Measurements from ENCODE around the gene PCDHGA10. TPM values are rescaled to one million over a fixed set of nuclear protein-coding genes. Genes with fewer than 3 reads are reported as not detected.

PCDHGA10 gene
- polyA plus RNA-seq, 1 of the 3 experiments (the other 2 are of a cell fraction): 2.0 TPM

DNA sequence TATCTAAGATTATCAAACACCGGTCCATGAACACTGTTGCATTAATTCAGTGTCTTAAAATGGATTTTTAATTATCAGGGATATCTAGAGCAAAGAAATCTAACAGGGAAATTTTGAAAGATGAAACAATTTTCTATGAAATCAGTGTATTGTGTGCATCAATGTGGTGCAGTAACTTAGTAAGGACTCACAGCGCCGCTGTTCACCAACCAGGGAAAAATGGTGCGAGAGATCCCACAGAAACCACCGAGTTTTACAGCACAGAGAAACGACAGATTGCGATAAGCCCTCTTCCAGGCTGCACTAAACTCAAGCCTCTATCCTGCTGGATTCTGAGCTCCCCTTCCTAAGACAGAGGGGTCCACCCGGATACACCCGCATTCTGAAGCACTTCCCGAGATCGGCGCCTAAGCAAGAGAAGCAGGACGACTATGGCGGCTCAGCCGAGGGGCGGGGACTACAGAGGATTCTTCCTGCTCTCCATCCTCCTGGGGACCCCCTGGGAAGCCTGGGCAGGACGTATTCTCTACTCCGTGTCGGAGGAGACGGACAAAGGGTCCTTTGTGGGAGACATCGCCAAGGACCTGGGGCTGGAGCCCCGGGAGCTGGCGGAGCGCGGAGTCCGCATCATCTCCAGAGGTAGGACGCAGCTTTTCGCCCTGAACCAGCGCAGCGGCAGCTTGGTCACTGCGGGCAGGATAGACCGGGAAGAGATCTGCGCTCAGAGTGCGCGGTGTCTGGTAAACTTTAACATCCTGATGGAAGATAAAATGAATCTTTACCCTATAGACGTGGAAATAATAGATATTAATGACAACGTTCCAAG lies 30.1 kb upstream of the PCDHGA10 start, which contains the start of gene PCDHGA7 (continued):
- TF ChIP-seq USF2 (IDR thresholded peaks at IDR 0.05; ENCODE audit: borderline replicate concordance, low read depth, low read length) (no peak), JUND (IDR thresholded peaks at IDR 0.05) (no peak), EP300 (IDR thresholded peaks at IDR 0.05; ENCODE audit: borderline replicate concordance in 1 of 2, low read depth in 1 of 2, low read length in 1 of 2) (no peak), SIN3A (IDR thresholded peaks at IDR 0.05; ENCODE audit: borderline replicate concordance, low read depth, low read length) (no peak), CHD2 (IDR thresholded peaks at IDR 0.05; ENCODE audit: low read length, partially characterized antibody) (no peak), POLR2AphosphoS5 (IDR thresholded peaks at IDR 0.05; ENCODE audit: low read depth, low read length) (no peak), RXRA (IDR thresholded peaks at IDR 0.05; ENCODE audit: borderline replicate concordance, low read depth) (no peak), NFIC (IDR thresholded peaks at IDR 0.05; ENCODE audit: borderline replicate concordance) (no peak), RAD21 (IDR thresholded peaks at IDR 0.05; ENCODE audit: low read length) (peak; percentile 83), MEF2A (IDR thresholded peaks at IDR 0.05; ENCODE audit: borderline replicate concordance, low read depth) (no peak), REST (IDR thresholded peaks at IDR 0.05; ENCODE audit: low read depth, low read length) (no peak), RFX5 (IDR thresholded peaks at IDR 0.05; ENCODE audit: low read length) (no peak), FOXJ3 (CRISPR knock-in tag; IDR thresholded peaks at IDR 0.05) (no peak), NRF1 (IDR thresholded peaks at IDR 0.05; ENCODE audit: low read depth, low read length) (no peak), USF1 (IDR thresholded peaks at IDR 0.05; ENCODE audit: borderline replicate concordance, low read depth) (no peak), FOSL2 (IDR thresholded peaks at IDR 0.05; ENCODE audit: borderline replicate concordance, low read depth) (no peak), MXI1 (IDR thresholded peaks at IDR 0.05; ENCODE audit: low read depth, low read length) (no peak), TCF12 (IDR thresholded peaks at IDR 0.05) (no peak), RCOR1 (IDR thresholded peaks at IDR 0.05; ENCODE audit: low read length) (no peak), ELF1 (IDR thresholded peaks at IDR 0.05) (no peak), GABPA (IDR thresholded peaks at IDR 0.05; ENCODE audit: low read depth) (no peak), EZH2phosphoT487 (IDR thresholded peaks at IDR 0.05; ENCODE audit: borderline replicate concordance, low read depth) (no peak), TAF1 (IDR thresholded peaks at IDR 0.05; ENCODE audit: borderline replicate concordance, low read depth, low read length) (no peak)
- TF ChIP-seq, protein P1, sequence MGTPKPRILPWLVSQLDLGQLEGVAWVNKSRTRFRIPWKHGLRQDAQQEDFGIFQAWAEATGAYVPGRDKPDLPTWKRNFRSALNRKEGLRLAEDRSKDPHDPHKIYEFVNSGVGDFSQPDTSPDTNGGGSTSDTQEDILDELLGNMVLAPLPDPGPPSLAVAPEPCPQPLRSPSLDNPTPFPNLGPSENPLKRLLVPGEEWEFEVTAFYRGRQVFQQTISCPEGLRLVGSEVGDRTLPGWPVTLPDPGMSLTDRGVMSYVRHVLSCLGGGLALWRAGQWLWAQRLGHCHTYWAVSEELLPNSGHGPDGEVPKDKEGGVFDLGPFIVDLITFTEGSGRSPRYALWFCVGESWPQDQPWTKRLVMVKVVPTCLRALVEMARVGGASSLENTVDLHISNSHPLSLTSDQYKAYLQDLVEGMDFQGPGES (IDR thresholded peaks at IDR 0.05; ENCODE audit: low read depth, low read length): no peak

Data from SK-N-SH (cell line).